Measurements from ENCODE around the gene SCNM1.

SCNM1 gene

DNA sequence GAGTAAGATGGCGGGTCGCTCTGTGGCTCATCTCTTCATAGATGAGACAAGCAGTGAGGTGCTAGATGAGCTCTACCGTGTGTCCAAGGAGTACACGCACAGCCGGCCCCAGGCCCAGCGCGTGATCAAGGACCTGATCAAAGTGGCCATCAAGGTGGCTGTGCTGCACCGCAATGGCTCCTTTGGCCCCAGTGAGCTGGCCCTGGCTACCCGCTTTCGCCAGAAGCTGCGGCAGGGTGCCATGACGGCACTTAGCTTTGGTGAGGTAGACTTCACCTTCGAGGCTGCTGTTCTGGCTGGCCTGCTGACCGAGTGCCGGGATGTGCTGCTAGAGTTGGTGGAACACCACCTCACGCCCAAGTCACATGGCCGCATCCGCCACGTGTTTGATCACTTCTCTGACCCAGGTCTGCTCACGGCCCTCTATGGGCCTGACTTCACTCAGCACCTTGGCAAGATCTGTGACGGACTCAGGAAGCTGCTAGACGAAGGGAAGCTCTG lies 7.1 kb upstream of the SCNM1 start:
- Histone ChIP-seq H3K9ac (ENCODE audit: insufficient read length) (no peak overlapping the region), H3K4me3 (no peak overlapping the region), H3K27ac (no peak overlapping the region), H3K36me3 (ENCODE audit: insufficient read depth, low read length) (peaks cover 25% of the 10 kb centered on the region; the same call in 1 of the 2 replicates), H3K9me3 (ENCODE audit: low read depth, low read length) (no peaks in the 10 kb centered on the region)
- DNase-seq (ENCODE audit: low read depth, low spot score), result no peak
- TF ChIP-seq POLR2AphosphoS5 (IDR thresholded peaks at IDR 0.05; ENCODE audit: borderline replicate concordance, low read depth, low read length) (no peak), FOXP2 (optimal IDR thresholded peaks at IDR 0.05; ENCODE audit: control extremely low read depth, extremely low read length, insufficient read depth) (no peak), EZH2 (IDR thresholded peaks at IDR 0.05) (no peak)

DNA sequence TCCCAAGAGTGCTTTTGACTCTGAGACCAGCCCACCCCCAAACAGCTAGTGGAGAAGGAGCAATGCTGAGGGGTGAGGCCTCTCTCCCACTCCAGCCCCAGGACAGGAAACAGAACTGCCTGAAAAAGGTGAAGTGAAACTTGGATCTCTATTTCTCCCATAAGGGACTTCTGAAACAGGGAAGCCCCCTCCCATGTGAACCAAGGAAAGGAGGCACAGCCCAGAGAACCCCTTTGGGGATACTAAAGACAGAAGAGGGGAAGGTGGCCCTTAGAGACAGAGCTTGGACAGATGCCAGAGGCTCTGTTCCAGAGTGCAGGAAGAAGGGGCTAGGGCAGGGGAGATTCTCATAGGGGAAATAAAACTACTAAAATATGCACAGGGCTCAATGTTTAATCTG lies 6.6 kb upstream of the SCNM1 start:
- Histone ChIP-seq H3K9me3 (ENCODE audit: low read depth, low read length) (no peaks in the 10 kb centered on the region), H3K36me3 (ENCODE audit: insufficient read depth, low read length) (peaks cover 25% of the 10 kb centered on the region; the same call in 1 of the 2 replicates), H3K4me3 (no peak overlapping the region), H3K9ac (ENCODE audit: insufficient read length) (no peak overlapping the region), H3K27ac (no peak overlapping the region)
- TF ChIP-seq EZH2 (IDR thresholded peaks at IDR 0.05) (no peak), POLR2AphosphoS5 (IDR thresholded peaks at IDR 0.05; ENCODE audit: borderline replicate concordance, low read depth, low read length) (no peak), FOXP2 (optimal IDR thresholded peaks at IDR 0.05; ENCODE audit: control extremely low read depth, extremely low read length, insufficient read depth) (no peak)
- DNase-seq (ENCODE audit: low read depth, low spot score), result no peak

DNA sequence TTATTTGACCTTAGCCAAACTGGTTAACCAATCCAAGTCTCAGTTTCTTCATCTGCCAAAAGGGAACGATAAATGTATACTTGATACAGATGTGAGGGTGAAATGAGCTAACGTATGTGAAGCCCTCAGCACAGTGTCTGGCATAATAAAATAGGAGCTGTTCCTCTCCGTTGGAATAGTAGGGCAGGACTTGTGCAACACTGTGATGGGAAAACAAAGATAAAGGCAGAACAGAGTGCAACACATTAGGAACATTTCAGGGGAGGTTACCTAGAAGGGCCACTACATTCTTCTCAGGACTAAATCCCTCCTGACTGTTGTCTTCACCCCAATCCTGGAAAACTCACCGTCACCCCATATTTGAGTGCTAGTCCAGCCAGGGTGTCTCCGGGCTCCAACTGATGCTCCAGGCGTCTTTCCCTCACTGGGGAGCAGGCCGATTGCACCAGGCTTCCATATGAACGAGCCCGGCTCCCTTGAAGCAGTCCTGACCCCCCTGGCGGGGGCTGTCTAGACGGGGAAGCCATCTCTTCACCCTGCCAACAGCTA lies 1.1 kb upstream of the SCNM1 start:
- H3K9me3 ChIP-seq (ENCODE audit: low read depth, low read length), result no peaks in the 10 kb centered on the region
- DNase-seq (ENCODE audit: low read depth, low spot score), result no peak
- H3K9ac ChIP-seq (ENCODE audit: insufficient read length), result peak overlapping the region; percentile 88
- TF ChIP-seq FOXP2 (optimal IDR thresholded peaks at IDR 0.05; ENCODE audit: control extremely low read depth, extremely low read length, insufficient read depth) (no peak), EZH2 (IDR thresholded peaks at IDR 0.05) (no peak), POLR2AphosphoS5 (IDR thresholded peaks at IDR 0.05; ENCODE audit: borderline replicate concordance, low read depth, low read length) (no peak)
- no peak overlapping the region for H3K27ac ChIP-seq
- peak overlapping the region; percentile 87 for H3K4me3 ChIP-seq
- peaks cover 25% of the 10 kb centered on the region for H3K36me3 ChIP-seq (ENCODE audit: insufficient read depth, low read length)

DNA sequence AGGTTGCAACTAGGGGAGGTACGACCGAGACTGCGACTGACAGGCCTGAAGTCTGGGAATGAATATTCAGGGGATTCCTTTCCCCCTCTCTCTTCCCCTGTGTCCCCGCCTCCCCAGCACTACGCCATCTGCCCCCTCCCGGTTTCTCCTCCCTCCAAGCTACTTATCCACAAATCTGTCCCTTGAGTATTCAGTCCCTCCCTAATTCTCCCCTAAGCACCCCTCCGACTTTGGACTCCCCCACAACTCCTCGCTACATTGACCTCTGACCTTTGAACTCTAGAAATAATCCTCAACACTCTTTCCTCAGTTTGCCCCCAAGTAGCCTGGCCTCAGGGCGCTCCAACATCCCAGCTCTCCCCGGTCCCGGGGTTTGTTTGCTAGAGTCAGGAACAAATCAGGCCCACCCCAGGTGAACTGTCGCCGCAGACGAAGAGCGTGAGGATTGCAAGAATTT lies 635 bp upstream of the SCNM1 start:
- Histone ChIP-seq H3K9me3 (ENCODE audit: low read depth, low read length) (no peaks in the 10 kb centered on the region), H3K9ac (ENCODE audit: insufficient read length) (peak overlapping the region; percentile 88), H3K36me3 (ENCODE audit: insufficient read depth, low read length) (peaks cover 24% of the 10 kb centered on the region), H3K4me3 (peak overlapping the region; percentile 87), H3K27ac (peak overlapping the region; percentile 79)
- TF ChIP-seq FOXP2 (optimal IDR thresholded peaks at IDR 0.05; ENCODE audit: control extremely low read depth, extremely low read length, insufficient read depth) (no peak), EZH2 (IDR thresholded peaks at IDR 0.05) (no peak), POLR2AphosphoS5 (IDR thresholded peaks at IDR 0.05; ENCODE audit: borderline replicate concordance, low read depth, low read length) (no peak)
- no peak for DNase-seq (ENCODE audit: low read depth, low spot score)

DNA sequence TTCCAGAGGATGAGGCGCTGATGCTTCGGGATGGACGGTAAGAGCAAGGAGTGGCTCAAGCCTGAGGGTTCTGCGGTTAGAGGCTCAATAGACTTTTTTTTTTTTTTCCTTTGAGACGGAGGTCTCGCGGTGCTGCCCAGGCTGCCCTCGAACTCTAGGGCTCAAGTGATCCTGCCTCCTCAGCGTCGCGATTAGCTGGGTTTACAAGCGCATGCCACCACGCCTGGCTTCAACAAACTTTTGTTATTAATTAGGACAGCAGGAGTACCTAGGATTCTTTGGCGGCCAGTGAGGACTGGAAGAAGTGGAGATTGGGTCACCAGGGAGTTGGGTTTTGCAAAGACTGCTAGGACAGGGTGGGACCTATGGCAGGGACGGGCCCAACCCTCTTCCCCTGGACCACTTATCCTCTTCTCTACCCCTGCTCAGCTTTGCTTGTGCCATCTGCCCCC lies 587 bp downstream of the SCNM1 start:
- TF ChIP-seq FOXP2 (optimal IDR thresholded peaks at IDR 0.05; ENCODE audit: control extremely low read depth, extremely low read length, insufficient read depth) (no peak), EZH2 (IDR thresholded peaks at IDR 0.05) (no peak), POLR2AphosphoS5 (IDR thresholded peaks at IDR 0.05; ENCODE audit: borderline replicate concordance, low read depth, low read length) (no peak)
- Histone ChIP-seq H3K9me3 (ENCODE audit: low read depth, low read length) (no peaks in the 10 kb centered on the region), H3K27ac (peak overlapping the region; percentile 54; the same call in 1 of the 2 replicates), H3K36me3 (ENCODE audit: insufficient read depth, low read length) (peaks cover 18% of the 10 kb centered on the region), H3K9ac (ENCODE audit: insufficient read length) (peak overlapping the region; percentile 91), H3K4me3 (peak overlapping the region; percentile 87)
- DNase-seq (ENCODE audit: low read depth, low spot score), result no peak

DNA sequence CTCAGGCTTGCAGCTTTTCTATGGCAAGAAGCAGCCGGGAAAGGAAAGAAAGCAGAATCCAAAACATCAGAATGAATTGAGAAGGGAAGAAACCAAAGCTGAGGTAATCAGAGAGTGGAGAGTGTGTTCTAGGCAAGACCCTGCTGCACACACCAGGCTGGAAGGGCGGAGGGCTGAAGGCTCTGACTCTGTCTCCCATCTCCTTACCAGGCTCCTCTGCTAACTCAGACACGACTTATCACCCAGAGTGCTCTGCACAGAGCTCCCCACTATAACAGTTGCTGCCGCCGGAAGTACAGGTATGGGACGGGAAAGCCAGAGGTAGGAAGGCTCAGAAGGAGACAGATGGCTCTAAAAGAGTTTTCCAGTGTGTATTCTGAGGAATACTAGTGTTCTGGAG lies 1.2 kb downstream of the SCNM1 start:
- Histone ChIP-seq H3K9ac (ENCODE audit: insufficient read length) (peak overlapping the region; percentile 91), H3K9me3 (ENCODE audit: low read depth, low read length) (no peaks in the 10 kb centered on the region), H3K4me3 (peak overlapping the region; percentile 87), H3K27ac (no peak overlapping the region), H3K36me3 (ENCODE audit: insufficient read depth, low read length) (peaks cover 13% of the 10 kb centered on the region)
- DNase-seq (ENCODE audit: low read depth, low spot score), result no peak
- TF ChIP-seq POLR2AphosphoS5 (IDR thresholded peaks at IDR 0.05; ENCODE audit: borderline replicate concordance, low read depth, low read length) (no peak), FOXP2 (optimal IDR thresholded peaks at IDR 0.05; ENCODE audit: control extremely low read depth, extremely low read length, insufficient read depth) (no peak), EZH2 (IDR thresholded peaks at IDR 0.05) (no peak)

DNA sequence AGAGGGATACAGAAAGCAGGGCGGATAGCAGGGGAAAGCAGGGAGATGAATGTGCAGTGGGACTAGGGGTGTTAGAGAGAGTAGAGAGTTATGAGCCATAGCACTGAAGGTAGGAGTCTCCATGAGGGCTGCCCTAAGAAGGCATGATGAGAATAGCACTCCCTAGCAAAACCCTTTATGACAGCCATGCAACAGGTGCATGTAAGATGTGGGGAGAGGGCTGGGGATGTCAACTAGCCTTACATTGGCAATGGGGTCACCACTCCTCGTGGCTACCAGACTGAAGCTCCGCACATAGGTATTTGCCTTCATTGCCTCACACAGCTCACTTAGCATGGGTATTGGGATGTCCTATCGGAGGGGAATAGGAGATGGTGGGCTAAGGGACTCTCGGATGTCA lies 5.2 kb downstream of the SCNM1 start:
- Histone ChIP-seq H3K9ac (ENCODE audit: insufficient read length) (no peak overlapping the region), H3K36me3 (ENCODE audit: insufficient read depth, low read length) (peaks cover 33% of the 10 kb centered on the region), H3K27ac (no peak overlapping the region), H3K9me3 (ENCODE audit: low read depth, low read length) (no peaks in the 10 kb centered on the region), H3K4me3 (no peak overlapping the region)
- DNase-seq (ENCODE audit: low read depth, low spot score), result no peak
- no peak for TF ChIP-seq POLR2AphosphoS5 (IDR thresholded peaks at IDR 0.05; ENCODE audit: borderline replicate concordance, low read depth, low read length)
- no peak for TF ChIP-seq FOXP2 (optimal IDR thresholded peaks at IDR 0.05; ENCODE audit: control extremely low read depth, extremely low read length, insufficient read depth)
- TF ChIP-seq EZH2 (IDR thresholded peaks at IDR 0.05), result no peak

DNA sequence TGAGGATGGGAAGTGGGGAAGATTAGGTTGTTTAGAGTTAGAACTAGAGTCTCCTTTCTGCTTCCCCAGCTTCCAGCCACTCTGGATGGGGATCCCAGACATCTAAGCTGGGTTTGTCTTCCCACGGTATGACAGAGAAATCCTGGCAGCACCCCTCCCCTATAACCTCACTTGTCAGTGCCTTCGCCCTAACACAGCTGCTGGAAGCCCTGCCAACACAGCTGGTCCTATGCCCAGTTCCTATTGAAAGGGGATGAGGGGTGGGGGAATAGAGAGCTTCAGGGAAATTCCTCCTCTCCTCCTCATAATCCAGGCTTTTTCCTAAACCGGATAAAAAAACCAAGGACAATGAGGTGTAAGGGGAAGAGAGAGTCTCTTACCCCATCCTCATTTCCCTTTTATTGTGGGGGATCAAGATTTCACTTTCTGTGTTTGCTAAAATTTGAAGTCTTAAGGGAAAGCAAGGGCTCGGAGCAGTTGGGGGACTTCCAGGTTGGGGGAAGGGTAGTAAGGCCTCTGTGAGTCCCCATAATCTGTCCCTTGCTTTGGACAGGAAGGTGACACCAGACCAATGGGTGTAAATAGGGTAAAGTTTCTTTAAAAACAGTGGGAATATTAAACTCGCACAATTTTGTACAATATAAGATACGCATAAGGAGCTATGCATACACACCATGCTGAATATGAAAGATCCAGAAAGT lies 9.2 kb downstream of the SCNM1 start:
- no peak overlapping the region for H3K9ac ChIP-seq (ENCODE audit: insufficient read length)
- H3K4me3 ChIP-seq, result no peak overlapping the region
- TF ChIP-seq POLR2AphosphoS5 (IDR thresholded peaks at IDR 0.05; ENCODE audit: borderline replicate concordance, low read depth, low read length), result no peak
- TF ChIP-seq EZH2 (IDR thresholded peaks at IDR 0.05), result no peak
- no peak for TF ChIP-seq FOXP2 (optimal IDR thresholded peaks at IDR 0.05; ENCODE audit: control extremely low read depth, extremely low read length, insufficient read depth)
- H3K27ac ChIP-seq, result no peak overlapping the region
- DNase-seq (ENCODE audit: low read depth, low spot score), result no peak
- H3K36me3 ChIP-seq (ENCODE audit: insufficient read depth, low read length), result peaks cover 54% of the 10 kb centered on the region
- no peaks in the 10 kb centered on the region for H3K9me3 ChIP-seq (ENCODE audit: low read depth, low read length)

All from SK-N-MC (cell line).